Stimulated activated CD8-positive, alpha-beta memory T cell treated with anti-CD3 and anti-CD28 coated beads, Interleukin-7, amount 100 ng/mL, for 24 hours (primary cell): ENCODE measurements around the gene METTL8.
"Not testable (repeated sequence)": the region's sequence is repeated elsewhere in the genome, so short reads cannot be mapped to it uniquely, and the experiment has no call there.

Experiments
- DNase-seq: peaks from one replicate; pipeline ENCODE4 v3.0.0-alpha.2; 2020; ENCODE audit warnings: low read depth

METTL8 gene

GRCh38 chr2:171399292-171399691 is 34.5 kb downstream of the METTL8 start:
- DNase-seq, result no peak

GRCh38 chr2:171394164-171394740 is 39.5 kb downstream of the METTL8 start:
- DNase-seq, result no peak

GRCh38 chr2:171393487-171393886 is 40.3 kb downstream of the METTL8 start:
- DNase-seq, result no peak

- DNase-seq, result no peak
Observed at GRCh38 chr2:171391532-171391931, 42.3 kb downstream of the METTL8 start.

- no peak for DNase-seq
Observed at GRCh38 chr2:171390941-171391516, 42.8 kb downstream of the METTL8 start.

- no peak for DNase-seq
Observed at GRCh38 chr2:171389780-171390179, 44.0 kb downstream of the METTL8 start.

GRCh38 chr2:171389325-171389724 is 44.5 kb downstream of the METTL8 start:
- DNase-seq, result no peak

GRCh38 chr2:171387052-171387451 is 46.7 kb downstream of the METTL8 start:
- no peak for DNase-seq

- no peak for DNase-seq
Observed at GRCh38 chr2:171386627-171387026, 47.2 kb downstream of the METTL8 start.

- DNase-seq, result no peak
Observed at GRCh38 chr2:171383134-171383533, 50.7 kb downstream of the METTL8 start.

- DNase-seq, result not testable (repeated sequence)
Observed at GRCh38 chr2:171382175-171382574, 51.6 kb downstream of the METTL8 start.

GRCh38 chr2:171377852-171378251 is 55.9 kb downstream of the METTL8 start:
- not testable (repeated sequence) for DNase-seq

GRCh38 chr2:171367692-171368091 is 66.1 kb downstream of the METTL8 start:
- DNase-seq, result no peak

GRCh38 chr2:171365778-171366177 is 68.0 kb downstream of the METTL8 start:
- DNase-seq, result no peak

GRCh38 chr2:171365232-171365631 is 68.6 kb downstream of the METTL8 start:
- DNase-seq, result no peak

- no peak for DNase-seq
Observed at GRCh38 chr2:171362396-171362795, 71.4 kb downstream of the METTL8 start.

GRCh38 chr2:171360905-171361304 is 72.9 kb downstream of the METTL8 start:
- DNase-seq, result no peak

GRCh38 chr2:171353746-171354145 is 80.0 kb downstream of the METTL8 start:
- DNase-seq, result not testable (repeated sequence)

GRCh38 chr2:171348056-171348455 is 85.7 kb downstream of the METTL8 start:
- no peak for DNase-seq

- no peak for DNase-seq
Observed at GRCh38 chr2:171347591-171348032, 86.2 kb downstream of the METTL8 start.

- DNase-seq, result no peak
Observed at GRCh38 chr2:171346723-171347557, 86.8 kb downstream of the METTL8 start.

GRCh38 chr2:171345971-171346722 is 87.6 kb downstream of the METTL8 start:
- no peak for DNase-seq
